ENCODE results near the gene WDR6.

WDR6 gene

GRCh38 chr3:49015765-49016164 lies 8.6 kb downstream of the WDR6 start:
- no peaks in the 10 kb centered on the region for H3K9me3 ChIP-seq (ENCODE audit: control insufficient read depth, insufficient read depth, low read length)
- H3K27ac ChIP-seq (ENCODE audit: low read length), result no peak overlapping the region
- no CpG with 5 or more reads among the region's 6 CpGs for WGBS (ENCODE audit: insufficient coverage, insufficient read length)
- no peak for DNase-seq (ENCODE audit: low read depth, low spot score)
- H3K36me3 ChIP-seq (ENCODE audit: control insufficient read depth, insufficient read depth, low read length), result peaks cover 31% of the 10 kb centered on the region
- H3K4me1 ChIP-seq (ENCODE audit: control insufficient read depth, insufficient read depth, low read length), result peaks cover 2% of the 10 kb centered on the region; the same call in 1 of the 2 replicates
- H3K27me3 ChIP-seq (ENCODE audit: control insufficient read depth, insufficient read depth, low read length), result no peaks in the 10 kb centered on the region
- no peak overlapping the region for H3K4me3 ChIP-seq (ENCODE audit: low read length)

GRCh38 chr3:49016414-49017228 lies 9.4 kb downstream of the WDR6 start:
- no CpG with 5 or more reads among the region's 6 CpGs for WGBS (ENCODE audit: insufficient coverage, insufficient read length)
- Histone ChIP-seq H3K27me3 (ENCODE audit: control insufficient read depth, insufficient read depth, low read length) (no peaks in the 10 kb centered on the region), H3K27ac (ENCODE audit: low read length) (no peak overlapping the region), H3K36me3 (ENCODE audit: control insufficient read depth, insufficient read depth, low read length) (peaks cover 31% of the 10 kb centered on the region), H3K4me3 (ENCODE audit: low read length) (no peak overlapping the region), H3K4me1 (ENCODE audit: control insufficient read depth, insufficient read depth, low read length) (peaks cover 2% of the 10 kb centered on the region; the same call in 1 of the 2 replicates), H3K9me3 (ENCODE audit: control insufficient read depth, insufficient read depth, low read length) (no peaks in the 10 kb centered on the region)
- no peak for DNase-seq (ENCODE audit: low read depth, low spot score)

GRCh38 chr3:49017229-49017970 lies 10.2 kb downstream of the WDR6 start:
- DNase-seq (ENCODE audit: low read depth, low spot score), result no peak

GRCh38 chr3:49017971-49018706 lies 10.9 kb downstream of the WDR6 start, which contains the start of gene DALRD3:
Gene DALRD3 (minus strand): TSS chr3:49018580. CDS start chr3:49018564, 16 bp downstream.
- peak; percentile 55 for DNase-seq (ENCODE audit: low read depth, low spot score)
- peaks cover 2% of the 10 kb centered on the region; the same call in 1 of the 2 replicates for H3K4me1 ChIP-seq (ENCODE audit: control insufficient read depth, insufficient read depth, low read length)
- H3K36me3 ChIP-seq (ENCODE audit: control insufficient read depth, insufficient read depth, low read length), result peaks cover 19% of the 10 kb centered on the region
- no CpG with 5 or more reads among the region's 85 CpGs for WGBS (ENCODE audit: insufficient coverage, insufficient read length)
- H3K9me3 ChIP-seq (ENCODE audit: control insufficient read depth, insufficient read depth, low read length), result no peaks in the 10 kb centered on the region
- no peaks in the 10 kb centered on the region for H3K27me3 ChIP-seq (ENCODE audit: control insufficient read depth, insufficient read depth, low read length)
- H3K27ac ChIP-seq (ENCODE audit: low read length), result no peak within 1 kb of the TSS
- H3K4me3 ChIP-seq (ENCODE audit: low read length), result peak within 1 kb of the TSS; percentile 52

More at GRCh38 chr3:49017229-49017970, 10.2 kb downstream of the WDR6 start:
- H3K9me3 ChIP-seq (ENCODE audit: control insufficient read depth, insufficient read depth, low read length), result no peaks in the 10 kb centered on the region
- H3K27ac ChIP-seq (ENCODE audit: low read length), result no peak overlapping the region
- no peaks in the 10 kb centered on the region for H3K27me3 ChIP-seq (ENCODE audit: control insufficient read depth, insufficient read depth, low read length)
- peaks cover 26% of the 10 kb centered on the region for H3K36me3 ChIP-seq (ENCODE audit: control insufficient read depth, insufficient read depth, low read length)
- peaks cover 2% of the 10 kb centered on the region; the same call in 1 of the 2 replicates for H3K4me1 ChIP-seq (ENCODE audit: control insufficient read depth, insufficient read depth, low read length)
- peak overlapping the region; percentile 52; the same call in 1 of the 2 replicates for H3K4me3 ChIP-seq (ENCODE audit: low read length)
- WGBS (ENCODE audit: insufficient coverage, insufficient read length), result no CpG with 5 or more reads among the region's 23 CpGs

- peaks cover 2% of the 10 kb centered on the region; the same call in 1 of the 2 replicates for H3K4me1 ChIP-seq (ENCODE audit: control insufficient read depth, insufficient read depth, low read length)
- no CpG with 5 or more reads among the region's 18 CpGs for WGBS (ENCODE audit: insufficient coverage, insufficient read length)
These were observed 11.5 kb downstream of the WDR6 start for GRCh38 chr3:49018707-49019006.

GRCh38 chr3:49019941-49020329 lies 12.7 kb downstream of the WDR6 start:
- H3K36me3 ChIP-seq (ENCODE audit: control insufficient read depth, insufficient read depth, low read length), result peaks cover 24% of the 10 kb centered on the region
- peak overlapping the region; percentile 77; the same call in 1 of the 2 replicates for H3K4me3 ChIP-seq (ENCODE audit: low read length)
- H3K27ac ChIP-seq (ENCODE audit: low read length), result no peak overlapping the region
- no peaks in the 10 kb centered on the region for H3K9me3 ChIP-seq (ENCODE audit: control insufficient read depth, insufficient read depth, low read length)
- H3K27me3 ChIP-seq (ENCODE audit: control insufficient read depth, insufficient read depth, low read length), result no peaks in the 10 kb centered on the region
- no peak for DNase-seq (ENCODE audit: low read depth, low spot score)
- H3K4me1 ChIP-seq (ENCODE audit: control insufficient read depth, insufficient read depth, low read length), result peaks cover 2% of the 10 kb centered on the region; the same call in 1 of the 2 replicates
- no CpG with 5 or more reads among the region's 12 CpGs for WGBS (ENCODE audit: insufficient coverage, insufficient read length)

More at GRCh38 chr3:49018707-49019006, 11.5 kb downstream of the WDR6 start:
- Histone ChIP-seq H3K9me3 (ENCODE audit: control insufficient read depth, insufficient read depth, low read length) (no peaks in the 10 kb centered on the region), H3K27me3 (ENCODE audit: control insufficient read depth, insufficient read depth, low read length) (no peaks in the 10 kb centered on the region), H3K36me3 (ENCODE audit: control insufficient read depth, insufficient read depth, low read length) (peaks cover 20% of the 10 kb centered on the region), H3K27ac (ENCODE audit: low read length) (no peak overlapping the region), H3K4me3 (ENCODE audit: low read length) (peak overlapping the region; percentile 52; the same call in 1 of the 2 replicates)
- DNase-seq (ENCODE audit: low read depth, low spot score), result no peak

GRCh38 chr3:49020330-49021212 lies 13.4 kb downstream of the WDR6 start:
- Histone ChIP-seq H3K9me3 (ENCODE audit: control insufficient read depth, insufficient read depth, low read length) (no peaks in the 10 kb centered on the region), H3K27ac (ENCODE audit: low read length) (no peak overlapping the region), H3K27me3 (ENCODE audit: control insufficient read depth, insufficient read depth, low read length) (no peaks in the 10 kb centered on the region), H3K4me1 (ENCODE audit: control insufficient read depth, insufficient read depth, low read length) (peaks cover 2% of the 10 kb centered on the region; the same call in 1 of the 2 replicates), H3K36me3 (ENCODE audit: control insufficient read depth, insufficient read depth, low read length) (peaks cover 25% of the 10 kb centered on the region), H3K4me3 (ENCODE audit: low read length) (peak overlapping the region; percentile 77)
- no CpG with 5 or more reads among the region's 51 CpGs for WGBS (ENCODE audit: insufficient coverage, insufficient read length)
- no peak for DNase-seq (ENCODE audit: low read depth, low spot score)

GRCh38 chr3:49021213-49021812 lies 14.1 kb downstream of the WDR6 start:
- Histone ChIP-seq H3K27ac (ENCODE audit: low read length) (no peak overlapping the region), H3K36me3 (ENCODE audit: control insufficient read depth, insufficient read depth, low read length) (peaks cover 26% of the 10 kb centered on the region), H3K27me3 (ENCODE audit: control insufficient read depth, insufficient read depth, low read length) (no peaks in the 10 kb centered on the region), H3K4me1 (ENCODE audit: control insufficient read depth, insufficient read depth, low read length) (peaks cover 2% of the 10 kb centered on the region; the same call in 1 of the 2 replicates), H3K4me3 (ENCODE audit: low read length) (peak overlapping the region; percentile 77), H3K9me3 (ENCODE audit: control insufficient read depth, insufficient read depth, low read length) (no peaks in the 10 kb centered on the region)
- no CpG with 5 or more reads among the region's 60 CpGs for WGBS (ENCODE audit: insufficient coverage, insufficient read length)
- peak; percentile 97 for DNase-seq (ENCODE audit: low read depth, low spot score)

All from iPS DF 6.9 (cell line).